Measurements from ENCODE around the gene FAM193B.

DNA sequence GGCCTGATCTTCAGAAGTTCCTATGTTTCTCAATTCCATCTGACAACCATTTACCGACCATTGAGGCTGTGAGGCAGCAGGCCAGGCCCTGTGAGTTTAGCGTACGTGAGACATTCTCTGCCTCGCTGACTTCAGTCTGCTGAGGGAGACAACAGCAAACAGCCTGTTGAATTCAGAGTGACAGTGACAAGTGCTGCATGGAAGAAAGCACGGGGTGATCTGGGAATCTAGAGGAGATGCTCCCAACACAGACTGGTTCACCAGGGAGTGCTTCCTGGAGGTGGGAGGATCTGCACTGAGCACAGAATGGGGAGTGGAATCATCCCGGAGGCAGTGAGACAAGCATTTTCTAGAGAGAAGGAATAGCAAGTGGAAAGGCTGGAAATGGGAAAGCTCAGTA lies 27.6 kb downstream of the FAM193B start:
- TF ChIP-seq YY1 (IDR thresholded peaks at IDR 0.05; ENCODE audit: insufficient read depth, insufficient read length) = no peak
- no peak for TF ChIP-seq ZNF274 (IDR thresholded peaks at IDR 0.05; ENCODE audit: low read depth, low read length)

Data from NT2/D1 (cell line).